ENCODE data around the gene MIDN. TPM values are rescaled to one million over a fixed set of nuclear protein-coding genes. Genes with fewer than 3 reads are reported as not detected.

The MIDN gene
- total and polyA plus RNA-seq, 8 donors: 17.0 to 118 (median 33.2) TPM

DNA sequence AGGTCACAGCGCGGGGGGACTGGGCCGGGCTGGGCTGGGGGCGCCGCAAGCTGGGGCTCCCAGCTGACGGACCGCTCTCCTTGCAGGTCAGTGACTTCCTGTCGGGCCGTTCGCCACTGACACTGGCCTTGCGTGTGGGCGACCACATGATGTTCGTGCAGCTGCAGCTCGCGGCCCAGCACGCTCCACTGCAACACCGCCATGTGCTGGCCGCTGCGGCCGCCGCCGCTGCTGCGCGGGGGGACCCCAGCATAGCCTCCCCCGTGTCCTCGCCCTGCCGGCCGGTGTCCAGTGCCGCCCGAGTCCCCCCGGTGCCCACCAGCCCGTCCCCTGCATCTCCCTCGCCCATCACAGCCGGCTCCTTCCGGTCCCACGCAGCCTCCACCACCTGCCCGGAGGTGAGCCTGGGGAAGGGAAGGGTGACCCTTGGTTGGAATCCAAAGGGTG lies 5.7 kb downstream of the MIDN start:
- Histone ChIP-seq H3K4me1 (peaks cover 64 to 80% (median 75%) of the 10 kb centered on the region in 4 donors), H3K27me3 (no peaks in the 10 kb centered on the region), H3K27ac (peak overlapping the region; percentile 80 to 100 (median 100)), H3K4me3 (peak overlapping the region; percentile 68 to 94 (median 84)), H3K9me3 (no peaks in the 10 kb centered on the region), H3K36me3 (peaks cover 57 to 69% (median 61%) of the 10 kb centered on the region in 4 donors)
- 64 to 75% (median 73%) methylated on average over 8 to 37 of the region's 37 CpGs for WGBS, 5 donors
- DNase-seq: peak in 1 of 2 donors; percentile 47
- intact Hi-C loops (cut with DNase I; ENCODE audit: low total_unique reads): no loop called here
- TF ChIP-seq, protein P1, sequence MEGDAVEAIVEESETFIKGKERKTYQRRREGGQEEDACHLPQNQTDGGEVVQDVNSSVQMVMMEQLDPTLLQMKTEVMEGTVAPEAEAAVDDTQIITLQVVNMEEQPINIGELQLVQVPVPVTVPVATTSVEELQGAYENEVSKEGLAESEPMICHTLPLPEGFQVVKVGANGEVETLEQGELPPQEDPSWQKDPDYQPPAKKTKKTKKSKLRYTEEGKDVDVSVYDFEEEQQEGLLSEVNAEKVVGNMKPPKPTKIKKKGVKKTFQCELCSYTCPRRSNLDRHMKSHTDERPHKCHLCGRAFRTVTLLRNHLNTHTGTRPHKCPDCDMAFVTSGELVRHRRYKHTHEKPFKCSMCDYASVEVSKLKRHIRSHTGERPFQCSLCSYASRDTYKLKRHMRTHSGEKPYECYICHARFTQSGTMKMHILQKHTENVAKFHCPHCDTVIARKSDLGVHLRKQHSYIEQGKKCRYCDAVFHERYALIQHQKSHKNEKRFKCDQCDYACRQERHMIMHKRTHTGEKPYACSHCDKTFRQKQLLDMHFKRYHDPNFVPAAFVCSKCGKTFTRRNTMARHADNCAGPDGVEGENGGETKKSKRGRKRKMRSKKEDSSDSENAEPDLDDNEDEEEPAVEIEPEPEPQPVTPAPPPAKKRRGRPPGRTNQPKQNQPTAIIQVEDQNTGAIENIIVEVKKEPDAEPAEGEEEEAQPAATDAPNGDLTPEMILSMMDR (IDR thresholded peaks at IDR 0.05): no peak
- TF ChIP-seq EP300 (IDR thresholded peaks at IDR 0.05) (no peak), POLR2AphosphoS5 (IDR thresholded peaks at IDR 0.05) (peak; percentile 13 to 27 (median 25)), POLR2A (IDR thresholded peaks at IDR 0.05) (no peak)

DNA sequence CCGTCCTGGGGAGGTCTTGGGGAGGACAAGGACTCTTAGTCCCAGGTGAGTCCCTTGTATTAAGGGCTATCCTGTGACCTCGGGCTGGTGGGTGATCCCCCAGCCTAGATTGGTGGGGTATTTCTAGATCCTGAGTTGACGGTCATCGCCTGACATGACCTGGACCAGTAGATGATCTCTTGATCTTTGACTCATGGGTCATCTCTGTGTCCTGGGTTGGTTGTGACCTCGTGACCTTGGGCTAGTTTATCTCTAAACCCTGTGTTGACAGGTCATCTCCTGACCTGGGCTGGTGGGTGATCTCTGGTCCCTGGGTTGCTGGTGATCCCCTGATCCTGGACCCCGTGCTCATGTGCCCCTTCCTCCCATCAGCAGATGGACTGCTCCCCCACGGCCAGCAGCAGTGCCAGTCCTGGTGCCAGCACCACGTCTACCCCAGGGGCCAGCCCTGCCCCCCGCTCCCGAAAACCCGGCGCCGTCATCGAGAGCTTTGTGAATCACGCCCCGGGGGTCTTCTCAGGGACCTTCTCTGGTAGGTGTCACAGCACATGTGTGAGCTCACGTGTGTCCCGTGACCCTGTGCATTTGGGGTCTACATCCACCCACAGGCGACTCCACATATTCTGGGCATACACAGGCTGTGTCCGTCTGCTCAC lies 6.3 kb downstream of the MIDN start:
- 79 to 83% (median 80%) methylated on average over 19 to 20 of the region's 20 CpGs for WGBS, 5 donors
- peaks cover 57 to 69% (median 61%) of the 10 kb centered on the region in 4 donors for H3K36me3 ChIP-seq
- no peak for DNase-seq
- intact Hi-C loops (cut with DNase I; ENCODE audit: low total_unique reads): no loop called here
- peak overlapping the region; percentile 80 to 100 (median 100) for H3K27ac ChIP-seq
- H3K4me3 ChIP-seq: peak overlapping the region in 3 of 4 donors; percentile 68 to 94 (median 85)
- peaks cover 70 to 85% (median 80%) of the 10 kb centered on the region in 4 donors for H3K4me1 ChIP-seq
- no peaks in the 10 kb centered on the region for H3K9me3 ChIP-seq
- TF ChIP-seq POLR2A (IDR thresholded peaks at IDR 0.05) (no peak), EP300 (IDR thresholded peaks at IDR 0.05) (no peak), POLR2AphosphoS5 (IDR thresholded peaks at IDR 0.05) (peak in 2 of 3 donors; percentile 3 to 5)
- TF ChIP-seq, protein P1 (IDR thresholded peaks at IDR 0.05): no peak
- H3K27me3 ChIP-seq: no peaks in the 10 kb centered on the region

DNA sequence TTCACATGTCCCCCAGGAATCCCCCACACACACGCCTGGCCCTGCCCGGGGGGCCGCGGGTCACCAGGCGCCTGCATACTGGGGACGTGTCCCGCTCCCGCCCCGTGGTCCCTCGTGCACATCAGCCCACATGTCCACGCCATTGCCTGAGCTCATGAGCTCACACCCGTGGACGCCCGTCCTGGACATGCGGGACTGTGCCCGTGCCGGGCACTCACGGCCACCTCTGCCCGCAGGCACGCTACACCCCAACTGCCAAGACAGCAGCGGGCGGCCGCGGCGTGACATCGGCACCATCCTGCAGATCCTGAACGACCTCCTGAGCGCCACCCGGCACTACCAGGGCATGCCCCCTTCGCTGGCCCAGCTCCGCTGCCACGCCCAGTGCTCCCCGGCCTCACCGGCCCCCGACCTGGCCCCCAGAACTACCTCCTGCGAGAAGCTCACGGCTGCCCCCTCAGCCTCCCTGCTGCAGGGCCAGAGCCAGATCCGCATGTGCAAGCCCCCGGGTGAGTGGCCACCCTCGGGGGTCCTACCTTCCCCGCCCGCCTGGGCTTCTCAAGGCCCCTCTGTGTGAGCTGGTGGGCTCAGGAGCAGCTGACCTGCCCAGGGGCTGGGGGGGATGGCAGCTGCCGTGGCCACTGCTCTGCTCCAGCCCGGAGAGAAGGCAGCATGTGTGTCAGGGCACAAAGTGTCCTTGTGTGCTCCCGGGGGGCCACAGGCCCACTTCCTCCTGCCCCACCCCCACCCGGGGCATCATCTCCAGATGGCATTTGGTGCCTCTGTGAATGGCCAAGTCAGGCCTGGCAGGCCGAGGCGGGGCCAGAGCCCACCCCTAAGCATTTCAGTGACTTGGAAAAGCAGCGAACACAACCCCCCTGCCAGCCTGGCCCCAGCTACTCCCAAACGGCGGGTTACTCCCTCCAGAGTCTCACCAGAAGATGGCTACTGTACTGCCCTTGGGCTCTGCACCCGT lies 7.1 kb downstream of the MIDN start:
- H3K9me3 ChIP-seq: no peaks in the 10 kb centered on the region
- no peaks in the 10 kb centered on the region for H3K27me3 ChIP-seq
- intact Hi-C loops (cut with DNase I; ENCODE audit: low total_unique reads): no loop called here
- 81 to 86% (median 83%) methylated on average over 31 to 52 of the region's 52 CpGs for WGBS, 5 donors
- TF ChIP-seq POLR2A (IDR thresholded peaks at IDR 0.05) (no peak), POLR2AphosphoS5 (IDR thresholded peaks at IDR 0.05) (peak in 2 of 3 donors; percentile 16 to 19), EP300 (IDR thresholded peaks at IDR 0.05) (no peak)
- TF ChIP-seq, protein P1 (IDR thresholded peaks at IDR 0.05): no peak
- H3K27ac ChIP-seq: peak overlapping the region; percentile 80 to 100 (median 100)
- H3K4me3 ChIP-seq: peak overlapping the region in 2 of 4 donors; percentile 85 to 94
- DNase-seq: peak in 1 of 2 donors; percentile 70
- H3K36me3 ChIP-seq: peaks cover 55 to 67% (median 59%) of the 10 kb centered on the region in 4 donors
- H3K4me1 ChIP-seq: peaks cover 78 to 93% (median 89%) of the 10 kb centered on the region in 4 donors
